Esophagus (tissue), 2 donors: ENCODE data around the gene GYPC. TPM values are rescaled to one million over a fixed set of nuclear protein-coding genes. Genes with fewer than 3 reads are reported as not detected.
"Not testable (repeated sequence)": the region's sequence is repeated elsewhere in the genome, so short reads cannot be mapped to it uniquely, and the experiment has no call there.

Experiments
- H3K27ac ChIP-seq, 2 donors: one replicate each; pipeline ENCODE4 v1.5.1; 2013; ENCODE audit warnings: low read depth in 2 of 2, mild to moderate bottlenecking in 2 of 2, inconsistent platforms in 1 of 2, low read length in 1 of 2, moderate library complexity in 1 of 2
- H3K27me3 ChIP-seq, 2 donors: one replicate each; pipeline ENCODE4 v1.6.1; 2013; ENCODE audit warnings: low read length in 2 of 2, control low read depth in 1 of 2, mild to moderate bottlenecking in 1 of 2; ENCODE audit not compliant: insufficient read depth in 2 of 2, control insufficient read depth in 1 of 2
- H3K36me3 ChIP-seq, 2 donors: one replicate each; pipeline ENCODE4 v1.6.1; 2013; ENCODE audit warnings: low read length in 1 of 2; ENCODE audit not compliant: control insufficient read depth in 2 of 2, insufficient read depth in 2 of 2
- H3K4me1 ChIP-seq, 2 donors: one replicate each; pipeline ENCODE4 v1.6.1; 2013; ENCODE audit warnings: low read length in 1 of 2; ENCODE audit not compliant: control insufficient read depth in 2 of 2, insufficient read depth in 2 of 2
- H3K4me3 ChIP-seq, 2 donors: one replicate each; pipeline ENCODE4 v1.5.1; 2013; ENCODE audit warnings: low read length in 2 of 2, mild to moderate bottlenecking in 2 of 2, low read depth in 1 of 2, moderate library complexity in 1 of 2
- H3K9me3 ChIP-seq, 2 donors: one replicate each; pipeline ENCODE4 v1.6.1; 2013; ENCODE audit warnings: mild to moderate bottlenecking in 2 of 2, low read depth in 1 of 2, low read length in 1 of 2, moderate library complexity in 1 of 2; ENCODE audit not compliant: control insufficient read depth in 2 of 2, insufficient read depth in 1 of 2
- WGBS, 2 donors: extraction: QIAGEN DNeasy Blood & Tissue Kit; methylation state at CpG; one replicate each; pipeline ENCODE4 v1.1.7; 2013; 5-methylcytosine and 5-hydroxymethylcytosine counted together
- polyA plus RNA-seq, 2 donors: library from polyadenylated mRNA; stranded (reverse); fragments of 200-250 nt; gene quantifications; one replicate each; pipeline ENCODE4 v1.2.3, GENCODE V29; 2013
- donor health status: healthy with polysubstance abuse.
- donor health status: Bipolar disorder and iron deficiency.

GYPC gene
- polyA plus RNA-seq, 2 donors, result 23.7 to 25.0 TPM

GRCh38 chr2:126703311-126703710, 47.4 kb downstream of the GYPC start:
- Histone ChIP-seq H3K4me1 (no peaks in the 10 kb centered on the region), H3K27ac (no peak overlapping the region), H3K4me3 (no peak overlapping the region), H3K36me3 (no peaks in the 10 kb centered on the region), H3K27me3 (no peaks in the 10 kb centered on the region), H3K9me3 (no peaks in the 10 kb centered on the region)
- 90 to 94% methylated on average over 7 of the region's 7 CpGs for WGBS, 2 donors

GRCh38 chr2:126704434-126705160, 48.6 kb downstream of the GYPC start:
- no peaks in the 10 kb centered on the region for H3K27me3 ChIP-seq
- H3K4me3 ChIP-seq, result no peak overlapping the region
- no peak overlapping the region for H3K27ac ChIP-seq
- H3K4me1 ChIP-seq, result no peaks in the 10 kb centered on the region
- 83 to 86% methylated on average over 2 of the region's 2 CpGs for WGBS, 2 donors
- H3K9me3 ChIP-seq, result no peaks in the 10 kb centered on the region
- no peaks in the 10 kb centered on the region for H3K36me3 ChIP-seq

GRCh38 chr2:126707191-126707590, 51.2 kb downstream of the GYPC start:
- 53 to 63% methylated on average over 1 of the region's 1 CpG for WGBS, 2 donors
- no peaks in the 10 kb centered on the region for H3K27me3 ChIP-seq

GRCh38 chr2:126707941-126708340, 52.0 kb downstream of the GYPC start:
- H3K4me1 ChIP-seq, result no peaks in the 10 kb centered on the region

More at GRCh38 chr2:126707191-126707590, 51.2 kb downstream of the GYPC start:
- Histone ChIP-seq H3K4me1 (no peaks in the 10 kb centered on the region), H3K4me3 (no peak overlapping the region), H3K9me3 (no peaks in the 10 kb centered on the region), H3K36me3 (no peaks in the 10 kb centered on the region), H3K27ac (no peak overlapping the region)

GRCh38 chr2:126714191-126714965, 58.4 kb downstream of the GYPC start:
- H3K4me1 ChIP-seq, result no peaks in the 10 kb centered on the region
- H3K36me3 ChIP-seq, result no peaks in the 10 kb centered on the region
- no peaks in the 10 kb centered on the region for H3K27me3 ChIP-seq
- H3K4me3 ChIP-seq, result no peak overlapping the region
- 84 to 91% methylated on average over 6 of the region's 6 CpGs for WGBS, 2 donors
- no peak overlapping the region for H3K27ac ChIP-seq
- H3K9me3 ChIP-seq, result no peaks in the 10 kb centered on the region

More at GRCh38 chr2:126707941-126708340, 52.0 kb downstream of the GYPC start:
- Histone ChIP-seq H3K27ac (no peak overlapping the region), H3K4me3 (no peak overlapping the region), H3K9me3 (no peaks in the 10 kb centered on the region), H3K36me3 (no peaks in the 10 kb centered on the region), H3K27me3 (no peaks in the 10 kb centered on the region)
- 71 to 77% methylated on average over 4 of the region's 4 CpGs for WGBS, 2 donors

- Histone ChIP-seq H3K27me3 (no peaks in the 10 kb centered on the region), H3K36me3 (no peaks in the 10 kb centered on the region), H3K9me3 (no peaks in the 10 kb centered on the region), H3K4me1 (no peaks in the 10 kb centered on the region), H3K4me3 (no peak overlapping the region), H3K27ac (no peak overlapping the region)
- WGBS, 2 donors, result 82 to 90% methylated on average over 3 of the region's 3 CpGs
Observed at GRCh38 chr2:126715111-126715510, 59.2 kb downstream of the GYPC start.

GRCh38 chr2:126715576-126716406, 59.8 kb downstream of the GYPC start:
- no peak overlapping the region for H3K27ac ChIP-seq
- H3K36me3 ChIP-seq, result no peaks in the 10 kb centered on the region
- H3K4me3 ChIP-seq, result no peak overlapping the region
- WGBS, 2 donors, result 56 to 59% methylated on average over 5 of the region's 5 CpGs
- H3K9me3 ChIP-seq, result no peaks in the 10 kb centered on the region
- H3K4me1 ChIP-seq, result no peaks in the 10 kb centered on the region
- H3K27me3 ChIP-seq, result no peaks in the 10 kb centered on the region

- not testable (repeated sequence) for H3K4me3 ChIP-seq, H3K36me3 ChIP-seq, H3K4me1 ChIP-seq, H3K27me3 ChIP-seq, H3K27ac ChIP-seq, H3K9me3 ChIP-seq
- WGBS, 2 donors, result 95% methylated on average over 10 of the region's 10 CpGs
Observed at GRCh38 chr2:126717277-126717676, 61.3 kb downstream of the GYPC start.

- WGBS, 2 donors, result 86 to 93% methylated on average over 5 of the region's 5 CpGs
- Histone ChIP-seq H3K4me3 (no peak overlapping the region), H3K27ac (no peak overlapping the region)
Observed at GRCh38 chr2:126717928-126718327, 62.0 kb downstream of the GYPC start.

More at GRCh38 chr2:126717928-126718327, 62.0 kb downstream of the GYPC start:
- no peaks in the 10 kb centered on the region for H3K4me1 ChIP-seq
- no peaks in the 10 kb centered on the region for H3K27me3 ChIP-seq
- H3K36me3 ChIP-seq, result no peaks in the 10 kb centered on the region
- H3K9me3 ChIP-seq, result no peaks in the 10 kb centered on the region
